ENCODE measurements around the gene UNC5B.
A peak's percentile ranks its signal among the peaks of the same experiment; 100 is the strongest.
"Not testable (repeated sequence)": the region's sequence is repeated elsewhere in the genome, so short reads cannot be mapped to it uniquely, and the experiment has no call there.

UNC5B gene

DNA sequence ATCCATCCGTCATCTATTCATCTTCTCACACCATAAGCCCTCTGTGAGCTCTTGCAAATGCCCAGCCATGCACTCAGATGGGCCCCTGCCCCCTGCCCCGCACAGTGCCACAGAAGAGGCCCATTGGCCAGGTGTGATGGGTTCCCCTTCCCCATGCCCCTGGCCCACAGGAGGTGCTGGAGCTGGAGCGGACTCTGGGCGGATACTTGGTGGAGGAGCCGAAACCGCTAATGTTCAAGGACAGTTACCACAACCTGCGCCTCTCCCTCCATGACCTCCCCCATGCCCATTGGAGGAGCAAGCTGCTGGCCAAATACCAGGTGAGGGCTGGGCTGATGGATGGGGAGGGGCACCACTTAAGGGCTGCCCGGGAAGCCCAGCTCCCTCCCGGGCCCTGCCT lies 83.3 kb downstream of the UNC5B start:
- no peak for DNase-seq

DNA sequence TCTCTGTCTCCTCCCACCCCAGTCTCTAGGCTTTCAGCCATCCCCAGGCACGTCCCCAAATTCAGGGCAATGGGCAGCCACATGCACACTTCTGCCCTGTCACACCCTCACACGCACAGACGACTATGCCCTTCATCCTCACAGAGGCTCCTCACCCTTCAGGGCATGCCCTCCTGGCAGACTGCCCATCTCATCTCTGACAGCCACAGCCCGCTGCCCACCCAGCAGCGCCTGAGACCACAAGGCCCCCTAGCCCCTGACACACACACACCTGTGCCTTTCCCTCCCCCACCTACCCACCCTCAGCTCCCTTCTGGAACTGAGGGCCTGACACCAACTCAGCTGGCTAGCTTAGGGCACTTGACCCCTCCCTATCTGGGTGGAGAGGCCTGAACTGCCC lies 83.7 kb downstream of the UNC5B start:
- DNase-seq: no peak

DNA sequence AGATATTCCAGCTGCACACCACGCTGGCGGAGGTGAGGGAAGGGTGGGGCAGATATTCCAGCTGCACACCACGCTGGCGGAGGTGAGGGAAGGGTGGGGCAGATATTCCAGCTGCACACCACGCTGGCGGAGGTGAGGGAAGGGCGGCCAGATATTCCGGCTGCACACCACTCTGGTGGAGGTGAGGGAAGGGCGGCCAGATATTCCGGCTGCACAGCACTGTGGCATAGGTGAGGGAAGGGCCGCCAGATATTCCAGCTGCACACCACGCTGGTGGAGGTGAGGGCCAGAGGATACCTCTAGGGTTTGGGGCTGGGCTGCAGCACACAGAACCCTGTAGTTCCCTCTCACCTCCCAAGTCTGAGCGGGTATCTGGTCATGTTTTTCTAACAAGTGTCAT lies 84.4 kb downstream of the UNC5B start:
- DNase-seq: not testable (repeated sequence)

DNA sequence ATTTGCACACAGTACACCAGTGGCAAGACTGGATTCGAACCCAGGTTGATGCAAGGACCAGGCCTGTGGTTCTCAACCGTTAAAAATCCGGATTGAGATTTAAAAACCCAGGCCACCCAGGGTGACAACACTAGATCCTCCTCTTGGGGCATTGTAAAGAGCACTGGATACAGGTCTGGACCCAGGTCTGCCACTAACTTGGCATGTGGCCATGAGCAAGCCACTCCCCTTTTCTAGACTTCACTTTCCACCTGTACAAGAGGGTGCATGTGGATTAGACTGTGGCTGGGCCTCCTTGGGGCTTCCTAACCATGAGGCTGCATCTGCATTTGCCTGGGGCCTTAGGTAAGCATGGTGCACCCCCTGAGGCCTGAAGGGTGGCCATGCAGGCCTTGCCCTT lies 85.0 kb downstream of the UNC5B start:
- DNase-seq: no peak

DNA sequence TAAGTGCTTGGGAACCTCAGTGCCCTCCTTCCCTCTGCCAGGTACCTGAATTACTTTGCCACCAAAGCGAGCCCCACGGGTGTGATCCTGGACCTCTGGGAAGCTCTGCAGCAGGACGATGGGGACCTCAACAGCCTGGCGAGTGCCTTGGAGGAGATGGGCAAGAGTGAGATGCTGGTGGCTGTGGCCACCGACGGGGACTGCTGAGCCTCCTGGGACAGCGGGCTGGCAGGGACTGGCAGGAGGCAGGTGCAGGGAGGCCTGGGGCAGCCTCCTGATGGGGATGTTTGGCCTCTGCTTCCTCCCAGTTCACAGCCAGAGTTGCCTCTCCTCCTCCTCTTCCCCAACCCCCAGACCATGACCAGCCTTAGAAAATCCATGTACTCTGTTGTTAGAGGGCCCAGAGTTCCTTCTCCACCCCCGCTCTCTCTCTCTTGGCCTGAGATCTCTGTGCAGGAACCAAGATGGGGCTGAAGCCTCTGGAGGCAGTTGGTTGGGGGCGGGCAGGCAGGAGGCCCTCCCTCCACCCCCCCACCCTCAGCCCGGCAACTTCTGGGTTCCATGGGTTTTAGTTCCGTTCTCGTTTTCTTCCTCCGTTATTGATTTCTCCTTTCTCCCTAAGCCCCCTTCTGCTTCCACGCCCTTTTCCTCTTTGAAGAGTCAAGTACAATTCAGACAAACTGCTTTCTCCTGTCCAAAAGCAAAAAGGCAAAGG lies 86.9 kb downstream of the UNC5B start:
- DNase-seq: peak in 1 of 56 donors; percentile 16

DNA sequence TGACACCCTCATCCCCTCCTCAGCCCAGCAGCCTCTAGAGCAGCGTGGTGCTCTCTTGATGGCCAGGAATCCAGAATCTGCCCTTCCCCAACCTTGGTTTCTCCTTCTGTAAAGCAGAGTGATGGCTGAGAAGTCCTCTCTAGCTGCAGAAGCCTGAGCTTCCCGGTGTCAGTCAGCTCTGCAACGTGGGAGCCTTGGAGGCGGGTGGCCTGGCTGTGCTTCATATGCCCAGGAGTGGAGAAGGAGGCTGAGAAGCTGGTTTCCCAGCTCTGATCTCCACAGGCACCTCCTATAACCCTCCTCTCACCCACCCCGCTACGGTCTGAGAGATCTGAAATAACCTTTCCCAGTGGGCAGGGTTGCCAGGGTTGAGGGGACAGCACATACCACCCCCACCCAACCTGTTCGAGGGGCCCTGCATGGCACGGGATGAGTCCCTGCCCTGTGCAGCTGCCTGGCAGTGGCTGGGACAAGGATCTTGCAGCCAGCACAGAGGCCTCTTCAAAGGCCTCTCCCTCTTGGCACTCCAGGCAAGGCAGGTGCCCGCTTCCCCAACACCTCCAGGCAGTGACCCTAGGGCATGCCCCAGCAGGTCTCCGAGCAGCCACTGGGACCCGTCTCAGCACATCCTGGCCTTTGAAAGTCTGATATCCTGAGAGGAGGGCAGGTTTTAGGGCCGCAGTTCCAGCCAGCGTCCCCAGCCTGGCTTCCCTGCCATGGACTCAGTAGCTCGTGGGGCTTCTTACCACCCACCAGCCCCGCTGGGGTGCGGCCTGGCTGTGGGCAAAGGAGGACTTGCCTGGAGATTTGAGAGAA lies 88.4 kb downstream of the UNC5B start:
- no peak for DNase-seq

DNA sequence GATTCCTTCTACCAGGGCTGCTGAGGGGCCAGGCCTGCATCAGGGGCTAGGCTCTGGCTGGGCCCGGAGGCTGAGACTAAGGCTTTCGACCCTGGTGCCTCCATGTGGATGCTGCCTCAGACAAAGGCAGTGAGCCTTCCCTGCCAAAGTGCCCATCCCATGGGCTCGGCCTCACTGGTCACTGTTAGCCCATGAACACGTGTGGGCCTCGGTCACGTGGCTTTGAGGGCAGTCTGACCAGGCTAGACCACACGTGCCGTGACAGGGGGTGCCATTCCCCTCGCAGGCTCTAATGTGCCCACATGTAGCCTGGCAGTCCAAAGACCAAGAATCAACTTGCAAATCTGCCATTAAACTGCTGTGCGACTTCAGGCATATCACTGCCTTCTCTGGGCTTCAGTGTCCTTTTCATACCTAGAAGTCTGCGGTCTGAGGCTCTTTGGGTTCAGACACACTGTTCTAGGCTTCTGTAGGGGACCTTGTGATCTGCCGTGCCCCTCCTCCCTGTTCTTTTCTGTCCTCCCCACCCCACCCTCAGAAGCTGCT lies 89.1 kb downstream of the UNC5B start:
- DNase-seq: no peak

DNA sequence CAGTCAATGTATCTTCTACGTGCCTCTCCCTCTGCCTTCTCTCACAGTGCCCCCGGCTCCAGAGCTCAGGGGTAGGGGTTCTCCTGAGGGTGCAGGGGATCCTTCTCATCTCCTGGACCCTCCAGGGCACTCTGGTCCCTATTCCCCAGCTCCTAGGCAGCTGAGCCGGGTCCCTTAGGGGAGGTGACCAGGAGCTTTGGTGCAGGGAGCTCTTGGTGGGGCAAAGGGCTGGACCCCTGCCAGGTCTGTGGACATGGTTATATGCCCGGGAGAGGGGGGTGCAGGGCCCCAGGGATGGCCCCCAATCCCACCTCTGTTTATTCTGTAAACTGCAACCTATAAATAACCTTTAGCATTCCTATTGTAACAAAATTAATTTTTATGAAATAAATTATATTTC lies 90.1 kb downstream of the UNC5B start:
- no peak for DNase-seq

DNA sequence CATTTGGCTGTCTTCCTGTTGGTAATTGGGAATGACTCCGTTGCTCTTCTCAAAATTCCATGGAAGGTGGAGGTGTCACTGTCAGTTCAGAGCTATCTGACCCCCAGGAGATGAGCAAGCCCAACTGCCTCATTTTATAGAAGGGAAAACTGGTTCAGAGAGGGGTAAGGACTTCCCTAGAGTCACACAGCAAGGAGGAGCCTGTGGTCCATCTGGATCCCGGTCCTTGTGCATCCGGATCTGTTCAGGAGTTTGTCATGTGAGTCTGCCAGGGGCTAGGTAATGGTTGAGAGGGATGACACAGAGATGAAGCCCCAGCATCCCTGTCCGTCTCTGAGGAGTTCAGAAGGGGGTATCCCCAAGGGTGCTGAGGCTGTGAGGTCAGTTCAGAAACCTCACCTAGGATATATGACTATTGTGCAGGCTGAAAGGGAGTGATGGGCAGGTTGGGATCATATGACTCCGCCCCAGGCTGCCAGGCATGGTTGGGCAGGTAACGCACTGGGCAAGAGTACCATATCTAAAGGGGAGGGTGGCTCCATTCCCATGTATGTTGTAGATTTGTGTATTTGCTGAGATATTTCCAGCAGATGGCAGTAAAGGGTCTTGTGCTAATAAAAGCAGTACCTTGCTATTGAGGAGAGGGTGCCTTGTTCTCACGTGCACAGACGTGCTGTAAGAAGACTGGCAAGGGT lies 90.7 kb downstream of the UNC5B start:
- DNase-seq: peak in 1 of 56 donors; percentile 24

DNA sequence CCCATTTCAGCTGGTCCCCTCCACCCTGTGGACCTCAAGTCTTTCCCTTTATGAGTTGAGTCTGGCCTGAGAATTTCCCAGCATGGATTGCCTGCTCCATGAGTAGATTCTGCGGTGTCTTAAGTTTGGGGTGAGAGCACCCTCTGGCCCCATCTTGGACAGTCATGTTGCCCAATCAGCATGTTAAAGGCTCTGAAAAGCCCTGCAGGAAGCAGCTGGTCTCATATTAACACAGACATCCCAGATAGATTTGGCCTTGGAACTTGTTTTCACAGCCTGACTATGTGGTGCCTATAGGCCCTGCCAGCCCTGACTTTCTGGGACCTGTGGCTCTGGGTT lies 91.2 kb downstream of the UNC5B start:
- DNase-seq: no peak

DNA sequence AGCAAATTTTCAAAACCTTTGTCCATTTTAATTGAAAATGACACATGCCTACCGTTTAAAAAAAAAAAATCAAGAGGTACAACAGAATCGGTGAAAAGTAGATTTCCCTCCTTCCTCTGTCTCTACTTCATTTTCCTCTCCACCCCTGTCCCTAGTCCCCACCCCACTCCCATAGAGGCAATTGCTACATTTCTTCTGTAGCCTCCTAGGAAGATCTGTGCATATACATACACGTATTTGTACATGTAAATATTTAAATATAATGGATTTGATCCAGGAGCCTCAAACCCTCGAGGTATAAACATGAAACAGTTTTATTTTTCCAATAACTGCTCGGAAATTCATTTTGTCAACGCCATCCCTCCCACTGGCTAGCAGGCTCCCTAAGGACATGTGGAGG lies 92.5 kb downstream of the UNC5B start:
- no peak for DNase-seq

DNA sequence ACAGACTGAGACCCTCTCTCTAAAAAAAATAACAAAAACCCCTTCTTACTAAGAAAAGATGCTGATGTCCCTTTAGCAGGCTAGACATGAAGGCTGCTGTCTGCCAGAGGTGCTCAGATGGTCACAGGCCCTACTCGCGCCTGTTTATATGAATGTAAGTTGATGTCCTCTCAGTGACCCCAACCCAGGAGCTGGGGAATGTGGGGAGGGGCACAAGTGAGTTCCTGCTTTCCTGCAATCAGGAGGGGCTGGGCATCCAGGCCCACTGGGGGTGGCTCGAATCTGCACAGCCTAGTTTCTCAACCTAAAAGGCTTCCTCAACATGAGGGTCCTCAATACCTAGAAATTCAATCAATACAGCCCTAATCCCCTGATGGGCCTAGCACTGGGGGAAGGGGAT lies 94.6 kb downstream of the UNC5B start:
- DNase-seq: no peak

DNA sequence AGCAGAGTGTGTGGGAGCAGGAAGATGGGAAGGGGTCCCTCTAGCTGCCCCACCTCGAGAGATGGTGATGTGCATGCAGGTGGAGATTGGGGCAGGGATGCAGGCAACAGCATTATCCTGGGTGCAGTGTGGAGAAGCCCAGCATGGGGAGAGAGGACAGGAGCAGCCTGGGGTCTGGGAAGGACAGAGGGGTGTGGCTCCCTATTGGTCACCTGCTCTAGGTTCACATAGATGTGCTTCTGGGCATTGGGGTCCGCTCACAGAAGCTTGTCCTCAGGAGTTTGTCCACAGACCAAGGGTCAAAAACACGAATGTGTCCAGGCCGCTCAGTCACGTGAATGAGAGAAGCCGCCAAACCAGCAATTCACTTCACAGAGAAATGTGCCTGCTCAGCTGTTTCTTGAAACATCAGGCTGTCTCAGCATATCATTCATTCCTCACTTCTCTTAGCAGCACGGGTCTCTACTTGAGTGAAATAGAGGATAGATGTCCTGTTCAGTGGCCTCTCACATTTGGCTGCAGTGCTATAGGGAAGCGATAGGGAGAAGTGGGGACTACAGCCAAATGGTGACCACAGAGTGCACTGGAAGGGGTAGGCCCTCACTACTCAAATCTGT lies 95.2 kb downstream of the UNC5B start:
- DNase-seq: peak in 1 of 56 donors; percentile 40

DNA sequence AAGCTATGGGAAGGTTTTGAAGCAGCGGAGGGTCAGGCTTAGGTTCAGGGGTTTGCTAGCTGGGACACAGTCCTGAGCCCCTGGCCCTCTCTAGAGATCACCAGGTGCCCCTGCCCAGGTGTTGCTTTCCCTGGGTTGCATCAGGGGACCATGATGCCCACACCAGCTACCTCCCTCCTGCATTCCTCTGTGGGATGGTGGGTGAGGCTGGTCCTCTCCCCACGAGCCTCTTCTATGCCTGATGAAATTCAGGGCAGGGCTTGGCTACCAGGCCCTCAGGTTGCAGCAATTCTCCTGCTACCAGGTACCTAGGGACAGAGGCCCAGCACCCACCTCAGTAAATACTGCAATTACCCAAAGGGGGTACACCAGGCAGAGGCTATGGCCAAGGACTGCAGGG lies 95.9 kb downstream of the UNC5B start:
- no peak for DNase-seq

DNA sequence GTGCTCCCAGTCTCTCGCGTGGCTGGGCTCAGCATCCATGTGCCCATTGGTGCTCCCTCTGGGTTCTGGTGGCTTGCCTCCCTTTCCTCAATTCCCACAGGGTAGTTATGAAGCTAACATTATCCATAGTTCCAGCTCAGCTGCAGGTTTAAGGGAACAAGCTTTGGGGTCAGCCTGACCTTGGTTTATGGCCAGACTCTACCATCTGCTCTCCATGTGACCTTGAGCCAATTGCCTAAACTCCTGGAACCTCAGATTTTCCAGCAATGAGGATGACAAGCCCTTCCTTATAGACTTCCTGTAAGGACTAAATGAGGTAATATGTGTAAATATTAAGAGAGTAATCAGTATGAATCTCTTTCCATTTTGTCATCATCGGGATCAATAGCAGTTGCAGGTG lies 96.6 kb downstream of the UNC5B start:
- DNase-seq: no peak

DNA sequence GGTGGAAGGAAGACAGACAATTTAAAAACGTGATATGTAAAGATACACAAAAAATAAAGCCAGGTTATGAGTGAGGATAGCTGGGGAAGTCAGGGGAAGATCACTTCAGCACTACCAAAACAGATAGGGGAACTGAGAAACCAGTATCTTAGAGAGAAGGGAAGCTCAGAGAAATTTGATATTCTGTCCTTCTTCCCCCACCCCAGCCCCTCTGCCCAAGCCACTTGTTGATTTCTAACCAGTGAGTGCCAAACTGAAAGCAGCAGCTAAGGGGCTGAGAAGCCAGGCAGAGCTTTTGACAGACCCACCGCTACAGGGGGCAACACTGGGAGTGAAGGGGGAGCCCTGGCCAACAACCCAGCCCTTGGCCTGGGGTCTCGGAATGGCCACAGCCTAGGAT lies 97.5 kb downstream of the UNC5B start:
- no peak for DNase-seq

DNA sequence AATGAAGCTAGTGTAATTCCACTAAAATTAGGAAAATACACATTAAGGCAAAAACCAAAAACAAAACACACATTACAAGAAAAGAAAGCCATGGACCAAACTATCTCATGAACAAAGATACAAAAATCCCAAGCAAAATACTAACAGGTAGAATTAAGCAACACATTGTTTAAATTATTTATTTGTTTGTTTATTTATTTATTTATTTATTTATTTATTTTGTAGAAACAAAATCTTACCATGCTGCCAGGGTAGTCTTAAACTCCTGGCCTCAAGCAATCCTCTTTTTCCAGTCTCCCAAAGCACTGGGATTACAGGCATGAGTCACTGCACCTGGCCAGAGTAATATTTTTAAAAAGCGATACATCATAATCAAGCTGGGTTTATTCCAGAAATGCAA lies 99.8 kb downstream of the UNC5B start:
- no peak for DNase-seq

DNA sequence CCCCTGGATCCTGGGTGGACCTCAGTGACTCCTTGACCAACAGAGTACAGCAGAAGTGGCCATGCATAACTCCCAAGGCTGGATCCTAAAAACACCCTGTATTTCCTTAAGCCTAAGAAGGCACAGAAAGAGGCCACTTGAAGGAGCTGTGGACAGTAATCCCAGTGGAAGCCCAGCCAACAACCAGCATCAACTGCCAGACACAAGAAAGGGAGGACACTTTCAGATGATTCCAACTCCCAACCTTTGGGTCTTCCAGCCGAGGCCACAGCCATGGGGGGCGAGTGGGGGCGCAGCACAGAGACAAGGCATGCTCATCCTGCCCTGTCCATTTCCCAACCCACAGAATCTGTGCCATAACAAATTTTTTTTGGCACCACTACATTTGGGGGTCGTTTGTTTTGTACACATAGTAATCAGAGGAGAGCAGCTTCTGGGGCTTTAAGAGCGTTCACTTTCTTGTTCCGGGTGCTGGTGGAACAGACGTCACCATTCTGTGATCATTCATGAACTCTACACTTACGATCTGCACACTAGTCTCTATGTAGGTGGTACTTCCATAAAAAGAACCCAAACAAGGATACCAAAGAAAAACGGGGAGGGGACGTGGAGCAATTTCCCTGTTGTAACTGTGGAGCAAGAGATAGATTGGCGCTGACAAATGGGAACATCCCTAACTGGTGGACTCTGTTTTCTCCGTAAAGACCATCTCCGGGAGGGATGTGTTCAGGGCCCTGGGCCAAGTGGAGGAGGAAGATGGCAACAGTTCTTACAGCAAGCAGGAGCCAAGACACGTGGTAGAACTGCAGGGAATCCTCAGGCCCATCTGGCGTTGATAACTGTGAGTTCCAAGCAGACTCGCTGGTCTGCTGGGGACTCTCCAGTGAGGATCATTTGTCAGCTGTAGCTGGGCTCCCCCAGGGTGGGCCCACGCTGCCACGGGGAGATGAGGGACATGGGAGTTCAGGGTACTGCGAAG lies 100.7 kb downstream of the UNC5B start:
- peak in 40 of 56 donors; percentile 12 to 83 (median 42) for DNase-seq

DNA sequence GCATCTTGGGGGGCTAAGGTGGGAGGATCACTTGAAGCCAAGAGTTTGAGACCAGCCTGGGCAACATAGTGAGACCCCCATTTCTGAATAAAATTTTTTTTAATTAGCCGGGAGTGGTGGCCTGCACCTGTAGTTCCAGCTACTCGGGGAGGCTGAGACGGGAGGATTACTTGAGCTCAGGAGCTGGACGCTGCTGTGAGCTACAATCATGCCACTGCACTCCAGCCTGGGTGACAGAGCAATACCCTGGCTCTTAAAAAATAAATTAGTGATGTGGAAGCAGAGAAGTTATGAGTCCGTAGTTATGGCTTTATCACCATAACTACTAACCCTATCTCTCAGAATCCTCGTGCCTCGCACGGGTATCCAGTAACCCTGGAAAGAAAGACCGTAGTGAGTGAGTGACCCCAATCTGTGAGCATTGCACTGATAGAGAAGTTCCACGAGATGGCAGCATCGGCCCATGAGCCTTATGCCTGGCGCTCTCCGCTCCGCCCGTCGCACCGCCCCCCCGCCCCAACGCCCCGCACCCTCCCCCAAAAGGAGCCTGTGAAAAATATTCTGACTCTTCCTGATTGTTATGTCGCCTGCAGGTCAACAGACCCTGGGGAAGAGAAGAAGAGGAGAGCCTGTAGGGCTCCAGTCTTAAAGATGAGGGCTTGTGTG lies 101.8 kb downstream of the UNC5B start:
- DNase-seq: peak in 34 of 56 donors; percentile 15 to 59 (median 36)

DNA sequence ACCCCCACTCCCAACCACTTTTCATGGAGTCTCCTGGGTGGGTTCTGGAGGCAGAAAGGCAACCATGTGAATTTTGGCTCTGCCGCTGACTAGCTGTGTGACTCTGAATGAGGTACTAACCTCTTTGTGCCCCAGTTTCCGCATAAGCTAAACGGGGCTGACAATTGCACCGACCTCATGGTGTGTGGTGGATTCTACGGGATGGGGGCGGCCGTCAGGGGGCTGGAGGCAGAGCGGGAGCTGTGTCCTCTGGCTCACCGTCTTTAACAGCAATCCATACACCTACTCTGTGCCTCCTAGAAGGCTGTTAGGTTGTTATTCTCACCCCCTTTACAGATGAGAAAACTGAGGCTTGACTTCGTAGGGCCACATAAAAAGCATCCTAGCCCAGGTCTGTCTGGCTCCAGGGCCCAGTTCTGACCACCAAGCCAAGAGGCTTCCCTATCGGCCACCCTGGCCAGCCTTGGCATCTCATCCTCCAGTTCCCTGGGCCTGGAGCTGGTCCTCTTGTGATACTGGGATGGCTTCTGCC lies 102.4 kb downstream of the UNC5B start:
- no peak for DNase-seq
